ENCODE results near the gene DHRS7B.
"Not testable (repeated sequence)": the region's sequence is repeated elsewhere in the genome, so short reads cannot be mapped to it uniquely, and the experiment has no call there.

Gene DHRS7B

GRCh38 chr17:21105064-21105894, 21.5 kb upstream of the DHRS7B start:
- no peak overlapping the region for H3K4me3 Mint-ChIP-seq
- DNase-seq = no peak
- H3K27ac Mint-ChIP-seq = no peak overlapping the region
- H3K36me3 Mint-ChIP-seq (ENCODE audit: low read depth) = no peaks in the 10 kb centered on the region
- no peaks in the 10 kb centered on the region for H3K9me3 Mint-ChIP-seq
- peaks cover 13% of the 10 kb centered on the region for H3K4me1 Mint-ChIP-seq
- TF ChIP-seq, protein P1, sequence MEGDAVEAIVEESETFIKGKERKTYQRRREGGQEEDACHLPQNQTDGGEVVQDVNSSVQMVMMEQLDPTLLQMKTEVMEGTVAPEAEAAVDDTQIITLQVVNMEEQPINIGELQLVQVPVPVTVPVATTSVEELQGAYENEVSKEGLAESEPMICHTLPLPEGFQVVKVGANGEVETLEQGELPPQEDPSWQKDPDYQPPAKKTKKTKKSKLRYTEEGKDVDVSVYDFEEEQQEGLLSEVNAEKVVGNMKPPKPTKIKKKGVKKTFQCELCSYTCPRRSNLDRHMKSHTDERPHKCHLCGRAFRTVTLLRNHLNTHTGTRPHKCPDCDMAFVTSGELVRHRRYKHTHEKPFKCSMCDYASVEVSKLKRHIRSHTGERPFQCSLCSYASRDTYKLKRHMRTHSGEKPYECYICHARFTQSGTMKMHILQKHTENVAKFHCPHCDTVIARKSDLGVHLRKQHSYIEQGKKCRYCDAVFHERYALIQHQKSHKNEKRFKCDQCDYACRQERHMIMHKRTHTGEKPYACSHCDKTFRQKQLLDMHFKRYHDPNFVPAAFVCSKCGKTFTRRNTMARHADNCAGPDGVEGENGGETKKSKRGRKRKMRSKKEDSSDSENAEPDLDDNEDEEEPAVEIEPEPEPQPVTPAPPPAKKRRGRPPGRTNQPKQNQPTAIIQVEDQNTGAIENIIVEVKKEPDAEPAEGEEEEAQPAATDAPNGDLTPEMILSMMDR (IDR thresholded peaks at IDR 0.05) = no peak
- peaks cover 2% of the 10 kb centered on the region for H3K27me3 Mint-ChIP-seq (ENCODE audit: low read depth, poor library complexity)

GRCh38 chr17:21106316-21106715, 20.4 kb upstream of the DHRS7B start:
- no peak for DNase-seq
- no peak overlapping the region for H3K4me3 Mint-ChIP-seq
- no peak overlapping the region for H3K27ac Mint-ChIP-seq
- no peaks in the 10 kb centered on the region for H3K36me3 Mint-ChIP-seq (ENCODE audit: low read depth)
- peaks cover 13% of the 10 kb centered on the region for H3K4me1 Mint-ChIP-seq
- H3K27me3 Mint-ChIP-seq (ENCODE audit: low read depth, poor library complexity) = peaks cover 2% of the 10 kb centered on the region
- H3K9me3 Mint-ChIP-seq = no peaks in the 10 kb centered on the region
- TF ChIP-seq, protein P1 (IDR thresholded peaks at IDR 0.05) = no peak

DNA sequence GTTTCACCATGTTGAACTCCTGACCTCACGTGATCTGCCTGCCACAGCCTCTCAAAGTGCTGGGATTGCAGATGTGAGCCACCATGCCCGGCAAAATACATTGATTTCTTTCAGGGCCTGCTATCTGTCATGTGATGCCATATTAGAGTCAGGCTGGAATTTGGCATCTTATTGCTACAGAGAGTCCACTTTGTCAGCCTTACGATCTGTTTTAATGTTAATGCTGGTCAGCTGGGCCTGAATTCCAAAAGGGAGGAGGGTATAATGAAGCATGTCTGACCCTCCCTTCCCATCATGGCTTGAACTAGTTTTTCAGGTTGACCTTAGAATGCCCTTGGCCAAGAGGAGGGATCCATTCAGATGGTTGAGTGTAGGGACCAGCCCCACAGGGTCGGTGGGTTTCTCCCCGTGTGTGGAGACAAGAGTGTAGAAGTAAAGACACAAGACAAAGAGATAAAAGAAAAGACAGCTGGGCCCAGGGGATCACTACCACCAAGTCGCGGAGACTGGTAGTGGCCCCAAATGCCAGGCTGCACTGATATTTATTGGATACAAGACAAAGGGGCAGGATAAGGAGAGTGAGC, 19.6 kb upstream of the DHRS7B start:
- H3K9me3 Mint-ChIP-seq; H3K27me3 Mint-ChIP-seq (ENCODE audit: low read depth, poor library complexity); DNase-seq; H3K36me3 Mint-ChIP-seq (ENCODE audit: low read depth); H3K27ac Mint-ChIP-seq; H3K4me3 Mint-ChIP-seq: not testable (repeated sequence)
- peaks cover 13% of the 10 kb centered on the region for H3K4me1 Mint-ChIP-seq

GRCh38 chr17:21108651-21109050, 18.1 kb upstream of the DHRS7B start:
- peaks cover 13% of the 10 kb centered on the region for H3K4me1 Mint-ChIP-seq
- H3K9me3 Mint-ChIP-seq = no peaks in the 10 kb centered on the region
- no peak for DNase-seq
- TF ChIP-seq, protein P1 (IDR thresholded peaks at IDR 0.05) = no peak
- H3K27ac Mint-ChIP-seq = no peak overlapping the region
- H3K27me3 Mint-ChIP-seq (ENCODE audit: low read depth, poor library complexity) = peaks cover 2% of the 10 kb centered on the region
- no peaks in the 10 kb centered on the region for H3K36me3 Mint-ChIP-seq (ENCODE audit: low read depth)
- no peak overlapping the region for H3K4me3 Mint-ChIP-seq

DNA sequence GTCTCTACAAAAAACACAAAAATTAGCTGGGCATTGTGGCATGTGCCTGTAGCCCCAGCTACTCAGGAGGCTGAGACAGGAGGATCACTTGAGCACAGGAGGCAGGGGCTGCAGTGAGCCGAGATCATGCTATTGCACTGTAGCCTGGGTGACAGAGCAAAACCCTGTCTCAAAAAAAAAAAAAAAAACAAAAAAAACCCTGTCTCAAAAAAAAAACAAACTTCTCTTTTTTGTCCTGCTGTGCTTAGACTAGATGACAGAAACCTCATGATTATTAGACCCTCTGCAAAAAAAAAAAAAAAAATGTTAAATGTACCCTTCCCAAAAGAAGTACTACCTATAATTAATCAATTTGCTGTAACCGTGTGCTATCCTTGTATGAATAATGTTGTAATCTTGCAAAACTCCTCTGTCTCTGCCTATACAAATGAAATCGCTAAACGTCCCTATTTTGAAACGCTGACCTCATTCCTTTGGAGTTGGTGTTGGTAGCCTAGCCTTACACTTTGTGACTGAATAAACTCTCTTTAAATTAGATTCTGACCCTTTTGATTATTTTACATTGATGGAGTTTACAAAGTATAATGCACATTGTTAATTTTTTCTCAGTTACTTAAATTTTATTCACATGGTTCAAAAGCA, 13.6 kb upstream of the DHRS7B start:
- Mint-ChIP-seq H3K4me1 (no peaks in the 10 kb centered on the region), H3K9me3 (no peaks in the 10 kb centered on the region), H3K27ac (no peak overlapping the region), H3K27me3 (ENCODE audit: low read depth, poor library complexity) (peaks cover 23% of the 10 kb centered on the region), H3K36me3 (ENCODE audit: low read depth) (no peaks in the 10 kb centered on the region), H3K4me3 (no peak overlapping the region)
- DNase-seq = no peak
- TF ChIP-seq, protein P1 (IDR thresholded peaks at IDR 0.05) = no peak

DNA sequence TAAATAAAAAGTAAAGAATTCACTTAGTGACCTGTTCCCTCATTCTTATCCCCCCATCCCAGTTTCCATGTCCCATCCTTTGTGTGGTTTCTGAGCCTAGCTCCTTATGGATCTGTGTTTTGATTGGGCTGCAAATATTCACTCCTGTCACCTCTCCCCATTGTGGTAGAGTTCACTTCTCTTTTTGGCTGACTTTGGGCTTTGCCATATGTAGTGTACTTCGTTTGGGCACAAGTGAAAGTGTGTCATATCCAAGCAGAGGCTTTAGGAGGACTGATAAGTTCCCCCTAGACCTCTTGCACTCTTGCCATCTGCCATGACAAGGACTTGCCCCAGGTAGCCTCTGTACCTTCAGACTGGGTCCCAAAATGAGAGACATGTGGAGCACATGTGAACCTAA, 13.0 kb upstream of the DHRS7B start:
- DNase-seq = no peak
- TF ChIP-seq, protein P1 (IDR thresholded peaks at IDR 0.05) = no peak

GRCh38 chr17:21114791-21115190, 12.0 kb upstream of the DHRS7B start:
- H3K9me3 Mint-ChIP-seq; H3K4me1 Mint-ChIP-seq; DNase-seq; H3K36me3 Mint-ChIP-seq (ENCODE audit: low read depth); H3K27ac Mint-ChIP-seq; H3K4me3 Mint-ChIP-seq: not testable (repeated sequence)
- peaks cover 21% of the 10 kb centered on the region for H3K27me3 Mint-ChIP-seq (ENCODE audit: low read depth, poor library complexity)

More for the DNA sequence above, 13.0 kb upstream of the DHRS7B start:
- H3K4me3 Mint-ChIP-seq = no peak overlapping the region
- no peaks in the 10 kb centered on the region for H3K4me1 Mint-ChIP-seq
- H3K27me3 Mint-ChIP-seq (ENCODE audit: low read depth, poor library complexity) = peaks cover 23% of the 10 kb centered on the region
- H3K9me3 Mint-ChIP-seq = no peaks in the 10 kb centered on the region
- H3K27ac Mint-ChIP-seq = no peak overlapping the region
- H3K36me3 Mint-ChIP-seq (ENCODE audit: low read depth) = no peaks in the 10 kb centered on the region
